ENCODE measurements around the gene ZNF652.

DNA sequence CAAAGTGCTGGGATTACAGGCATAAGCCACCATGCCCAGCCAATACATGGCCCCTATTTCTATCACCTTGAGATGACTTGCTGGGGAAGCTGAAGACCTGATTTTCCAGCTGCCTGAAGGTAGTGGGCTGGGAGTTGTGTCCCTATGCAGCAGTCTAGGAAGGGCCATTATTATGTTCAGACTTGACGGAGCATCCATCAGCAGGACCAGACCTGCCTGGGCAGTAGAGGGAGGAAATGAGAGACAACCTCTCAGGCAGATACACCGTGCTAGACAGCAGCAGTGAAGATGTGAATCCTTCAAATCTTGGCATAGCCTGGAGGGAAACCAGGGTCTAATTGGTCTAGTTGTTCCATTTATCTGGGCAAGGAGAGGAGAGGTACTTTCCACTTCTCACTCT is 95.8 kb downstream of the ZNF652 start:
- TF ChIP-seq CTCF (IDR thresholded peaks at IDR 0.05; ENCODE audit: low read depth, low read length) (no peak), EZH2phosphoT487 (IDR thresholded peaks at IDR 0.05; ENCODE audit: low read depth) (no peak)

Measured in OCI-LY3 (cell line).